Stimulated activated CD4-positive, alpha-beta T cell treated with anti-CD3 and anti-CD28 coated beads, Interleukin-1b, Interleukin-23, amount 100 ng/mL, for 1 hour (primary cell): ENCODE data around the gene ZNF574.
"Not testable (repeated sequence)": the region's sequence is repeated elsewhere in the genome, so short reads cannot be mapped to it uniquely, and the experiment has no call there.

ENCODE experiments used
- DNase-seq, 2 donors: peaks; one replicate each; pipeline ENCODE4 v3.0.0-alpha.2; 2020; ENCODE audit warnings: low read depth in 2 of 2

Gene ZNF574

GRCh38 chr19:42099336-42099925 lies 23.5 kb downstream of the ZNF574 start:
- no peak for DNase-seq

- not testable (repeated sequence) for DNase-seq
Measured at GRCh38 chr19:42100241-42100640, 24.3 kb downstream of the ZNF574 start.

GRCh38 chr19:42102877-42103276 lies 26.9 kb downstream of the ZNF574 start:
- DNase-seq = no peak

- DNase-seq = no peak
Measured at GRCh38 chr19:42105368-42105767, 29.4 kb downstream of the ZNF574 start.

- DNase-seq = peak; percentile 78 to 81
Measured at GRCh38 chr19:42108527-42109389, 32.8 kb downstream of the ZNF574 start.

- DNase-seq = no peak
Measured at GRCh38 chr19:42109896-42110295, 33.9 kb downstream of the ZNF574 start.

GRCh38 chr19:42110658-42111057 lies 34.7 kb downstream of the ZNF574 start:
- DNase-seq = no peak

- DNase-seq = no peak
Measured at GRCh38 chr19:42111384-42111783, 35.4 kb downstream of the ZNF574 start.

- no peak for DNase-seq
Measured at GRCh38 chr19:42111811-42112210, 35.8 kb downstream of the ZNF574 start.

GRCh38 chr19:42113641-42114348 lies 37.8 kb downstream of the ZNF574 start:
- no peak for DNase-seq

GRCh38 chr19:42114412-42114811 lies 38.4 kb downstream of the ZNF574 start:
- no peak for DNase-seq

- DNase-seq = no peak
Measured at GRCh38 chr19:42115219-42115618, 39.3 kb downstream of the ZNF574 start.

GRCh38 chr19:42115705-42116104 lies 39.7 kb downstream of the ZNF574 start:
- DNase-seq = no peak

- no peak for DNase-seq
Measured at GRCh38 chr19:42116308-42117075, 40.5 kb downstream of the ZNF574 start.

GRCh38 chr19:42117076-42117475 lies 41.1 kb downstream of the ZNF574 start:
- DNase-seq = no peak

- DNase-seq = no peak
Measured at GRCh38 chr19:42120276-42120980, 44.5 kb downstream of the ZNF574 start.

GRCh38 chr19:42121036-42121621 lies 45.2 kb downstream of the ZNF574 start:
- DNase-seq = no peak

GRCh38 chr19:42121656-42122069 lies 45.7 kb downstream of the ZNF574 start:
- peak; percentile 62 to 66 for DNase-seq

- DNase-seq = peak in 1 of 2 donors; percentile 35
Measured at GRCh38 chr19:42122691-42123607, 47.0 kb downstream of the ZNF574 start.

GRCh38 chr19:42123765-42124164 lies 47.8 kb downstream of the ZNF574 start:
- DNase-seq = no peak
